ENCODE results near the gene RELN.

Gene RELN

DNA sequence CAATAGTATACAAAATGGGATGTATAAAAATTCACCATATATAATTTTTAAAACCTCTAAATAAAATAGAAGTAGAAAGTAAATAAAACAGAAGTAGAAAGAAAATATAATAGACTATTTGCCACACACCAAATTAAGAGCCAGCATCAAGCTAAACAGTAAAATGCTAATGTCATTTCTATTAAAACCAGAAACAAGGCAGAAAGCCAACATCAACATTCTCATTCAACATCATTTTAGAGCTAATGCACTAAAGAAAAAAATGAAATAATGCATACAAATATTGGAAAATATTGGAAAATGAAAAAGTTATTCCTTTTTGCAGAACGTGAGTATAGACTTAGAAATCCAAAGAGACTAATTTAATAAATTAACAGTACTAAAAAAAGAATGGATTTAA lies 23.4 kb upstream of the RELN start:
- Histone ChIP-seq H3K9ac (ENCODE audit: low read depth, low read length) (no peak overlapping the region), H3K4me1 (ENCODE audit: control insufficient read depth, insufficient read depth, low read length) (no peaks in the 10 kb centered on the region), H3K4me3 (ENCODE audit: low read length) (no peak overlapping the region), H3K4me2 (ENCODE audit: low read length) (no peak overlapping the region), H3K27me3 (ENCODE audit: control insufficient read depth, insufficient read depth, low read length) (no peaks in the 10 kb centered on the region), H3K36me3 (ENCODE audit: insufficient read depth, low read length) (no peaks in the 10 kb centered on the region), H3K9me3 (replicated peaks; ENCODE audit: low read length) (no peaks in the 10 kb centered on the region)

DNA sequence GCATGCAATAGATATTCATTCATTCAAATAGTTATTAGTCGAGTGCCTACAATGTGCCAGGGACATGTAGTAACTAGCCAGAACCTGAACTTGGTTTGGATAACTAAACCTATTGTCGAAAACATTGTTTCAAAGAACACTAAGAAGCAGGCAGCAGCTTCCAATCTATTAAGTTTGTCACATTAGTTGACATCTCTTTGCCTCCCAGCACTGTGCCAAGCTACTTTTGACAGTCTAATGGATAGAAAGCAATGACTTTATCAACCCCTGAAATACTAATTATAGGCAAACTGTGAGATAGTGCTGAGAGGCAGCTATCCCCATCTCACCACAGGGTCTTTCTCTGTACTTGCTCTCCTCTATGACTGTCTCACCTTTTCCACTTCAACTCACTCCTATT lies 22.4 kb upstream of the RELN start:
- Histone ChIP-seq H3K9ac (ENCODE audit: low read depth, low read length) (no peak overlapping the region), H3K4me2 (ENCODE audit: low read length) (no peak overlapping the region), H3K27me3 (ENCODE audit: control insufficient read depth, insufficient read depth, low read length) (no peaks in the 10 kb centered on the region), H3K4me3 (ENCODE audit: low read length) (no peak overlapping the region), H3K36me3 (ENCODE audit: insufficient read depth, low read length) (no peaks in the 10 kb centered on the region), H3K4me1 (ENCODE audit: control insufficient read depth, insufficient read depth, low read length) (no peaks in the 10 kb centered on the region), H3K9me3 (replicated peaks; ENCODE audit: low read length) (no peaks in the 10 kb centered on the region)

DNA sequence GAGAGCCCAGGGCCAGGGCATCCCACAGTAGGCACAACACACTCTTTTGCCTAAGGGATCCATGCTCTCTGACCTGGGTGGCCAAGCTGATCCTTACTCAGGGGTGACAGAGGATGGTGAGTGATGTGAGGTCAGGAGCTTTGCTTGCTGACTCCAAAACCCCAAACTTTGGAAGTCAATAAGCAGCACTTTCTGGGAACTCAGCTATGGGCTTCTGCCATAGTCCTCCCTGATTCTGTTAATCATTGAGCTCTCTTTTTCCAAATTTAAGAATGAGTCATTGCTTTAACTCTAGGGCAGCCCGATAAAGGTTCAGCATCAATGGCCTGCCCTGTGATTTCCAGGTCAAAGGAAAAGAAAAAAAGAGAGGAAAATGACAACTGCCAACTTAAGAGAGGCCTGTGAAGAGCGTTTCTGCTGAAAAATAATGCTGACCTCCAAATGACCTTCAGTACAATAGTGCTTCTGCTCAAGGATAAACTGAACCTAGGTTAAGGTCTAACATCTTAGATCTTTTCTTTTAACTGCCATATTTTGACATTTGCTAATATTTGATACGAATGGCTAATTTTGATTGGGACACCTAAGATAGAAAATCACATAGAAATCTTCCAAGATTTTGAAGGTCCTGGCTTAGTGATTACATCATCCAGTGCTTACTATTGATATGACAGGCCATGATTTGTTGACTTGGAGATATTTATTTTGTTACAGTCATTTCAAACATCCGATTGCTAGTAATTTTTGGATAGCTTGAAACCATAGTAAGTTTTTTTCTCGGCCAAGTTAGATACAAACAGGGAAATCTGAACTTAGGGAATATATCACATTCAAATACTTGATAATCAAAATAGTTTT lies 20.8 kb upstream of the RELN start:
- Histone ChIP-seq H3K4me3 (ENCODE audit: low read length) (no peak overlapping the region), H3K9me3 (replicated peaks; ENCODE audit: low read length) (no peaks in the 10 kb centered on the region), H3K4me2 (ENCODE audit: low read length) (no peak overlapping the region), H3K27me3 (ENCODE audit: control insufficient read depth, insufficient read depth, low read length) (no peaks in the 10 kb centered on the region), H3K4me1 (ENCODE audit: control insufficient read depth, insufficient read depth, low read length) (no peaks in the 10 kb centered on the region), H3K36me3 (ENCODE audit: insufficient read depth, low read length) (no peaks in the 10 kb centered on the region), H3K9ac (ENCODE audit: low read depth, low read length) (no peak overlapping the region)

DNA sequence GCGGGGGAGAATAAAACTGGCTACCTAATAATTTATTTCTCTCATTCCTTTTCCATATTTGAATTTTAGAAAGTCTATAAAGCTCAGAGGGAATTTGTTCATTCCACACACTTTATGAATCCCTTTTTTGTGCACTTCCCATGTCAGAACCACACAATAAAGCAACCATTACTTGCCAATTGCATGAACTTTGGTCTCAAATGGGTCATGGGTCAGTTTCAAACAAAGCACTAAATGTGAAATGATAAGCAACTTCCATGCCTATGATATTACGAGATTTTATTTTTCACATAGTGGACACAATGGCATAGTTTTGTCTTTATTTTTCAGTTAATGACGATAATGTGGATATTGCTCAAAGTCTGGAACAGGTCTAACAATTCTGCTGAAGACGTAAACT lies 18.6 kb upstream of the RELN start:
- no peaks in the 10 kb centered on the region for H3K36me3 ChIP-seq (ENCODE audit: insufficient read depth, low read length)
- no peak overlapping the region for H3K9ac ChIP-seq (ENCODE audit: low read depth, low read length)
- H3K4me3 ChIP-seq (ENCODE audit: low read length): no peak overlapping the region
- no peaks in the 10 kb centered on the region for H3K9me3 ChIP-seq (replicated peaks; ENCODE audit: low read length)
- no peaks in the 10 kb centered on the region for H3K4me1 ChIP-seq (ENCODE audit: control insufficient read depth, insufficient read depth, low read length)
- H3K27me3 ChIP-seq (ENCODE audit: control insufficient read depth, insufficient read depth, low read length): no peaks in the 10 kb centered on the region
- H3K4me2 ChIP-seq (ENCODE audit: low read length): no peak overlapping the region

DNA sequence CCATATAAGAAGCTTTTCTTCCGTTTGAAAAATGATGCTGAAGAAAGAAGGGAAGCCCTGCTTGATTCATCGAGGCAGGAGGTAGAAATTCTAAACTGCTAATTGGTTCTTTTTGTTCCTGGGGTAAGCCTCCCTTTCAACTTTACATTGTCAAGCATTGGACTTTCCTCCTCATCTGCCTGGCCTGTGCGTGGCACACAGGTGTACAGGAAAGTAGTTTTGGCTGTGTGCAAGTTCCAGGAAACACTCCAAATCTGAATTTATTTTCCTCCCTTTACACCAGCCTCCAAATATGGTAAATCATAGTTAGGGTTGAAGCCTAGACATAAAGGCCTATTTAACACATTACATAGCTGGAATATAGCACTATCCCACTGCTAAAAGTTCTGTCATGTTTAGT lies 18.2 kb upstream of the RELN start:
- Histone ChIP-seq H3K4me2 (ENCODE audit: low read length) (no peak overlapping the region), H3K9me3 (replicated peaks; ENCODE audit: low read length) (no peaks in the 10 kb centered on the region), H3K4me1 (ENCODE audit: control insufficient read depth, insufficient read depth, low read length) (no peaks in the 10 kb centered on the region), H3K36me3 (ENCODE audit: insufficient read depth, low read length) (no peaks in the 10 kb centered on the region), H3K9ac (ENCODE audit: low read depth, low read length) (no peak overlapping the region), H3K27me3 (ENCODE audit: control insufficient read depth, insufficient read depth, low read length) (no peaks in the 10 kb centered on the region), H3K4me3 (ENCODE audit: low read length) (no peak overlapping the region)

DNA sequence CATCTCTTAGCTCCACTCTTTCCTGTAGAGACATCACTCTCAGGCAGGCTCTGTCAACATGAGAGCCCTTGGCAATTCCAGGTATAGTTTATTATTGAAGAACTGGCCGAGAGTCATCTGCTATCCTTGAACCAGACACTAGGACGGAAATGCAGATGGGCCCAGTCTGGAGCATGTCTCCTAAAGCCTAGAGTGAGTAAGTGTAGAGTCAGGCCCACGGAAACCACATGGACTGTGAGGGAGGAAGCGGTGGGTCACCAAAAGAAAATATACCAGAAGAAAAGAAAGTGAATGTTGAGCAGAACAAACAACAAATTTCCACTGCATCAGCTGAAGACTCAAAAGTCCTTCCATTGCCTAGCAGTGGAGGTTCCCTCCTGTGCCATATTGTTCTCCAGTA lies 15.7 kb upstream of the RELN start:
- Histone ChIP-seq H3K9ac (ENCODE audit: low read depth, low read length) (no peak overlapping the region), H3K36me3 (ENCODE audit: insufficient read depth, low read length) (no peaks in the 10 kb centered on the region), H3K27me3 (ENCODE audit: control insufficient read depth, insufficient read depth, low read length) (no peaks in the 10 kb centered on the region), H3K4me1 (ENCODE audit: control insufficient read depth, insufficient read depth, low read length) (no peaks in the 10 kb centered on the region), H3K4me3 (ENCODE audit: low read length) (no peak overlapping the region), H3K4me2 (ENCODE audit: low read length) (no peak overlapping the region), H3K9me3 (replicated peaks; ENCODE audit: low read length) (no peaks in the 10 kb centered on the region)

DNA sequence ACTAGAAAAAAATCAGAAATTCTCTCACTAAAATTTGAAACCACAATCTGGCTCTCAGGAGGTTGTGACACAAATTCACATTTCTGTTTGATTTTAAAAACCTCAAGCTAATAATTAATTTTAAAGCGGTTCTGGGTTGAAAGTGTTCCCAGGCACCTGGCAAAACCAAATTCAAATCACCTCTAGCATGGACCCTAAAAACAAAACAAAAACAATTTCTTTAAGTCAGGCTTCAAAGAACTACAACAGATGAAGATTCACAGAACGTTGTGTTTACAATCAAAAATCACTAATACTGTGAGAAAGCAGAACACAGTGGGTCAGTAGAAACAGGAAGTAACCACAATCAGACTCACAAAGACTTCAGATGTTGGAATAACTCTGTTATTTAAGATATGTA lies 7.2 kb upstream of the RELN start:
- Histone ChIP-seq H3K4me1 (ENCODE audit: control insufficient read depth, insufficient read depth, low read length) (no peaks in the 10 kb centered on the region), H3K9ac (ENCODE audit: low read depth, low read length) (no peak overlapping the region), H3K27me3 (ENCODE audit: control insufficient read depth, insufficient read depth, low read length) (peaks cover 5% of the 10 kb centered on the region), H3K4me2 (ENCODE audit: low read length) (no peak overlapping the region), H3K36me3 (ENCODE audit: insufficient read depth, low read length) (no peaks in the 10 kb centered on the region), H3K4me3 (ENCODE audit: low read length) (no peak overlapping the region), H3K9me3 (replicated peaks; ENCODE audit: low read length) (no peaks in the 10 kb centered on the region)

DNA sequence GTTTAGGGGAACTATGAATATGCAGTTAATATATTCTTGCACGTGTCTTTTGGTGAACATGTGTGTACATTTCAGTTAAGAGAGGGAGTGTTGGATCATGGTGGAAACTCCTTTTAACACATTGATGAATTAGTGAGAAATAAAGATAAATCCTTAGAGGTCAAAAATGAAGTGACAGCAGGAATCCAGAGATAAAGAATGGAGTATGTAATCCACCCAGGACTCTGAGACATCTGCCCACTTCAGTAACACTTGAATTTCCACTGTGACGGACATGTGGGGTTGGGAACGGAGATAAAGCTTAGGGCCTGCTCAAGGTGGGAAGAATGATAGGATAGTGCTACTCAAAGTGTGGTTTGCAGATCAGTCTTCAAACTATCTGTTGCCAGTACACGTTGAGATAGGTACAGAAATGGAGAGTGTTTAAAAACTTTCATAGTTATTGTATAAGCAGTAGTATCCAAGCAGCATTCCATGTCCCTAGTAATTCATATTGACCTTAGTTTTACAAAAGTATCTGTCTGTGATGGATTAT lies 6.6 kb upstream of the RELN start:
- no peaks in the 10 kb centered on the region for H3K4me1 ChIP-seq (ENCODE audit: control insufficient read depth, insufficient read depth, low read length)
- no peaks in the 10 kb centered on the region for H3K36me3 ChIP-seq (ENCODE audit: insufficient read depth, low read length)
- no peaks in the 10 kb centered on the region for H3K9me3 ChIP-seq (replicated peaks; ENCODE audit: low read length)
- H3K4me2 ChIP-seq (ENCODE audit: low read length): no peak overlapping the region
- H3K27me3 ChIP-seq (ENCODE audit: control insufficient read depth, insufficient read depth, low read length): peaks cover 11% of the 10 kb centered on the region
- H3K9ac ChIP-seq (ENCODE audit: low read depth, low read length): no peak overlapping the region
- no peak overlapping the region for H3K4me3 ChIP-seq (ENCODE audit: low read length)

DNA sequence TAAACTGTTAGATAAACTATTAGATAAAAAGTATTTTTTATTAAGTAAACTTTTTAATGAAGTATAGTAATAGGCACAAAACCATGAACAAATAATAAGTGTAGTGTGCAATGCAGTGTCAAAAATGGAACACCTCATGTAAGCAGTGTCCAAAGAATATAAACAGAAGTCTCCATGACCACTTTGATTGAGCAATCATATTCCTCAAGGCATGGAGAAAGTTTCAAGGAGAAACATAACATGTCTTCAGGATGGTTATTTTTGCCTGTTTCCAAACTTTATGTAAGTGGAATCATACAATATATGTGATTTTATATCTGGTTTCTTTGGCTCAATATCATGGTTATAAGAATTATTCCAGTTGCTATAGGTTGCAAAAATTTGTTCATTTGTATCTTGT lies 6.1 kb upstream of the RELN start:
- Histone ChIP-seq H3K27me3 (ENCODE audit: control insufficient read depth, insufficient read depth, low read length) (peaks cover 16% of the 10 kb centered on the region), H3K36me3 (ENCODE audit: insufficient read depth, low read length) (no peaks in the 10 kb centered on the region), H3K4me3 (ENCODE audit: low read length) (no peak overlapping the region), H3K9me3 (replicated peaks; ENCODE audit: low read length) (no peaks in the 10 kb centered on the region), H3K9ac (ENCODE audit: low read depth, low read length) (no peak overlapping the region), H3K4me1 (ENCODE audit: control insufficient read depth, insufficient read depth, low read length) (no peaks in the 10 kb centered on the region), H3K4me2 (ENCODE audit: low read length) (no peak overlapping the region)

DNA sequence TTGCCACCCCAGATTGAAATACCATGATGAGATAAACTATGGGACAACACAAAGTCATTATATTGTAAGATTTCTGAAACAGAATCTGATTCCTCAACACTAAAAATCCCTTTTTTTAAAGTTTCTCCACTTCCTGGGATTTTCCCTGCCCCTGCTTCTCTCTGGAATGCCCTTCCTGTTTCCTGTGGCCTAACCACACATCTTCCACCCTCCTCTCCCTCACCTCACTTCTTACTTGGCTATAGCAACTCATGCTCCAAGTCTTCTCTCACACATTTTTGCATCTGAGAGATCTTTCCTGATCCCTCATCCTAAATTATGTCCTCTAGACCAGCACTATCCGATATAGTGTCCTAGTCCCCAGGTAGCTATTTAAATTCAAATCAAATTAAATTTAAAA lies 4.1 kb upstream of the RELN start:
- Histone ChIP-seq H3K4me1 (ENCODE audit: control insufficient read depth, insufficient read depth, low read length) (peaks cover 5% of the 10 kb centered on the region), H3K27me3 (ENCODE audit: control insufficient read depth, insufficient read depth, low read length) (peaks cover 26% of the 10 kb centered on the region), H3K4me2 (ENCODE audit: low read length) (no peak overlapping the region), H3K36me3 (ENCODE audit: insufficient read depth, low read length) (no peaks in the 10 kb centered on the region), H3K9ac (ENCODE audit: low read depth, low read length) (no peak overlapping the region), H3K9me3 (replicated peaks; ENCODE audit: low read length) (no peaks in the 10 kb centered on the region), H3K4me3 (ENCODE audit: low read length) (no peak overlapping the region)

DNA sequence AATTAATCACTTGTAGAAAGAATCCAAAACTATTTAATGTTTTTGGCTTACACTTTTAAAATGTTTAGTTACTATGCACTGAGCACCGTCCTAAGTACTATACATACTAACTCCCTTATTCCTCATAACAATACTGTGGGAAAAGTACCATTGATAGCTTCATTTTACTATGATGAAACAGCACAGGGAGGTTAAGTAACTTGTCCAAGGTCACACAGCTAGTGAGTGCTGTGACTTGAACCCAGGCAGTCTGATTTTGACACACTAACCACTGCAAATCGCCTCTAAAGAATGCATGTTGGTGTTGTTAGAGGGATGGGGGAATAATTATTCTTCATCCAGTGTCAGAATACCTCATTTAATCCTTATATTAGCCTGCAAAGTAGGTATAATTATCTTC lies 1.9 kb upstream of the RELN start:
- Histone ChIP-seq H3K9ac (ENCODE audit: low read depth, low read length) (no peak overlapping the region), H3K4me1 (ENCODE audit: control insufficient read depth, insufficient read depth, low read length) (peaks cover 5% of the 10 kb centered on the region), H3K4me2 (ENCODE audit: low read length) (no peak overlapping the region), H3K36me3 (ENCODE audit: insufficient read depth, low read length) (no peaks in the 10 kb centered on the region), H3K27me3 (ENCODE audit: control insufficient read depth, insufficient read depth, low read length) (peaks cover 40% of the 10 kb centered on the region), H3K4me3 (ENCODE audit: low read length) (no peak overlapping the region), H3K9me3 (replicated peaks; ENCODE audit: low read length) (no peaks in the 10 kb centered on the region)

DNA sequence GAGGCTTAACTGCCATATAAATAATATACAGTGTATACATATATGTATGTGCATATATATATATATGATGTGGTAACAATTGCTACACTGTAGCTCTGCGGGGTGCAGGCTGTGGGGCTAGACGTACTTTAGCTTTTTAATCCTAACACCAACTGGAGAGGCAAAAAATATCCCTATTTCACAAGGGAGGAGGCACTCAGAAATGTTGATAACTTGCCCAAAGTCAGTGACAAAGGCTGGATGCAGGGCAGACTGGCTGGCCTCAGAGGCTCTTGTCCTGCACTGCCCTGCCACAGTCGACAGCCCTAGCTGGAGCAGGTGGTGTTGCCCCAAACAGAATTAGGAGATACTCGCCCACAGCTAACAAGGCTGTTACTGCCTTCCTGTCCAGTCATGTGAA lies 1.5 kb upstream of the RELN start:
- Histone ChIP-seq H3K9ac (ENCODE audit: low read depth, low read length) (no peak overlapping the region), H3K4me2 (ENCODE audit: low read length) (no peak overlapping the region), H3K27me3 (ENCODE audit: control insufficient read depth, insufficient read depth, low read length) (peaks cover 40% of the 10 kb centered on the region), H3K4me1 (ENCODE audit: control insufficient read depth, insufficient read depth, low read length) (peaks cover 5% of the 10 kb centered on the region), H3K4me3 (ENCODE audit: low read length) (no peak overlapping the region), H3K9me3 (replicated peaks; ENCODE audit: low read length) (no peaks in the 10 kb centered on the region), H3K36me3 (ENCODE audit: insufficient read depth, low read length) (no peaks in the 10 kb centered on the region)
